ENCODE data around the gene ZNF536.

- TF ChIP-seq POLR2A (IDR thresholded peaks at IDR 0.05; ENCODE audit: low read depth, low read length) (no peak), RAD21 (IDR thresholded peaks at IDR 0.05; ENCODE audit: low read length) (no peak), NFE2L2 (IDR thresholded peaks at IDR 0.05; ENCODE audit: low read depth, low read length) (no peak), RFX5 (IDR thresholded peaks at IDR 0.05; ENCODE audit: low read depth, low read length) (no peak), SMC3 (IDR thresholded peaks at IDR 0.05; ENCODE audit: low read depth, low read length) (no peak), MXI1 (IDR thresholded peaks at IDR 0.05; ENCODE audit: borderline replicate concordance, low read depth, low read length) (no peak)
- TF ChIP-seq, protein P1, sequence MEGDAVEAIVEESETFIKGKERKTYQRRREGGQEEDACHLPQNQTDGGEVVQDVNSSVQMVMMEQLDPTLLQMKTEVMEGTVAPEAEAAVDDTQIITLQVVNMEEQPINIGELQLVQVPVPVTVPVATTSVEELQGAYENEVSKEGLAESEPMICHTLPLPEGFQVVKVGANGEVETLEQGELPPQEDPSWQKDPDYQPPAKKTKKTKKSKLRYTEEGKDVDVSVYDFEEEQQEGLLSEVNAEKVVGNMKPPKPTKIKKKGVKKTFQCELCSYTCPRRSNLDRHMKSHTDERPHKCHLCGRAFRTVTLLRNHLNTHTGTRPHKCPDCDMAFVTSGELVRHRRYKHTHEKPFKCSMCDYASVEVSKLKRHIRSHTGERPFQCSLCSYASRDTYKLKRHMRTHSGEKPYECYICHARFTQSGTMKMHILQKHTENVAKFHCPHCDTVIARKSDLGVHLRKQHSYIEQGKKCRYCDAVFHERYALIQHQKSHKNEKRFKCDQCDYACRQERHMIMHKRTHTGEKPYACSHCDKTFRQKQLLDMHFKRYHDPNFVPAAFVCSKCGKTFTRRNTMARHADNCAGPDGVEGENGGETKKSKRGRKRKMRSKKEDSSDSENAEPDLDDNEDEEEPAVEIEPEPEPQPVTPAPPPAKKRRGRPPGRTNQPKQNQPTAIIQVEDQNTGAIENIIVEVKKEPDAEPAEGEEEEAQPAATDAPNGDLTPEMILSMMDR (conservative IDR thresholded peaks at IDR 0.05; ENCODE audit: low read depth, low read length) = no peak
- TF ChIP-seq, protein P2, sequence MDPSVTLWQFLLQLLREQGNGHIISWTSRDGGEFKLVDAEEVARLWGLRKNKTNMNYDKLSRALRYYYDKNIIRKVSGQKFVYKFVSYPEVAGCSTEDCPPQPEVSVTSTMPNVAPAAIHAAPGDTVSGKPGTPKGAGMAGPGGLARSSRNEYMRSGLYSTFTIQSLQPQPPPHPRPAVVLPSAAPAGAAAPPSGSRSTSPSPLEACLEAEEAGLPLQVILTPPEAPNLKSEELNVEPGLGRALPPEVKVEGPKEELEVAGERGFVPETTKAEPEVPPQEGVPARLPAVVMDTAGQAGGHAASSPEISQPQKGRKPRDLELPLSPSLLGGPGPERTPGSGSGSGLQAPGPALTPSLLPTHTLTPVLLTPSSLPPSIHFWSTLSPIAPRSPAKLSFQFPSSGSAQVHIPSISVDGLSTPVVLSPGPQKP (IDR thresholded peaks at IDR 0.05; ENCODE audit: borderline replicate concordance, low read depth, low read length) = no peak
- TF ChIP-seq, protein P3, sequence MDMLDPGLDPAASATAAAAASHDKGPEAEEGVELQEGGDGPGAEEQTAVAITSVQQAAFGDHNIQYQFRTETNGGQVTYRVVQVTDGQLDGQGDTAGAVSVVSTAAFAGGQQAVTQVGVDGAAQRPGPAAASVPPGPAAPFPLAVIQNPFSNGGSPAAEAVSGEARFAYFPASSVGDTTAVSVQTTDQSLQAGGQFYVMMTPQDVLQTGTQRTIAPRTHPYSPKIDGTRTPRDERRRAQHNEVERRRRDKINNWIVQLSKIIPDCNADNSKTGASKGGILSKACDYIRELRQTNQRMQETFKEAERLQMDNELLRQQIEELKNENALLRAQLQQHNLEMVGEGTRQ (IDR thresholded peaks at IDR 0.05; ENCODE audit: low read depth, low read length) = no peak
These were observed 97.6 kb downstream of the ZNF536 start for GRCh38 chr19:30469774-30470173.

Data from IMR-90 (cell line).